GM10248 (cell line): ENCODE measurements around the gene RTP3.

ENCODE experiments used
- CTCF ChIA-PET: fragments of 300-600 bp; sonication (Branson Sonifier 250); formaldehyde crosslinking; extraction: SDS; loops from one replicate; lab custom pipeline; 2021; ENCODE audit warnings: antibody characterized with exemption; lab: Yijun Ruan, JAX
- POLR2A ChIA-PET: fragments of 350-650 bp; sonication (Branson Sonifier 250); formaldehyde crosslinking; extraction: SDS; loops from one replicate; lab custom pipeline; 2020; ENCODE audit warnings: antibody characterized with exemption; lab: Yijun Ruan, JAX
- DNase-seq: peaks from one replicate; pipeline ENCODE4 v3.0.0; 2012; ENCODE audit errors: extremely low spot score
- CTCF ChIP-seq: IDR thresholded peaks from 2 replicates; pipeline ENCODE4 v1.5.1; 2012; ENCODE audit warnings: mild to moderate bottlenecking, low read depth; ENCODE audit errors: extremely low read depth, missing control alignments, control extremely low read depth

RTP3 gene

GRCh38 chr3:46477756-46478155 lies 20.0 kb upstream of the RTP3 start:
- ChIA-PET POLR2A (no interaction called here), CTCF (no interaction called here)
- no peak for DNase-seq
- no peak for TF ChIP-seq CTCF

- ChIA-PET POLR2A (no interaction called here), CTCF (no interaction called here)
- no peak for DNase-seq
- no peak for TF ChIP-seq CTCF
Measured at GRCh38 chr3:46478341-46478740, 19.4 kb upstream of the RTP3 start.

- ChIA-PET CTCF (interaction anchor here (2.4 kb wide), 1 partner anchor 10 kb away, joined by 22 read pairs; no protein-coding TSS in a partner anchor), POLR2A (no interaction called here)
- no peak for DNase-seq
- TF ChIP-seq CTCF: no peak
Measured at GRCh38 chr3:46479021-46479420, 18.8 kb upstream of the RTP3 start.

- ChIA-PET POLR2A (no interaction called here), CTCF (interaction anchor here (0.9 to 2.4 kb wide), 3 partner anchors 9 to 79 kb away, joined by 3 to 22 read pairs (median 3); no protein-coding TSS in a partner anchor)
- no peak for TF ChIP-seq CTCF
- DNase-seq: no peak
Measured at GRCh38 chr3:46479696-46480095, 18.1 kb upstream of the RTP3 start.

GRCh38 chr3:46480491-46481195 lies 17.1 kb upstream of the RTP3 start:
- DNase-seq: no peak
- TF ChIP-seq CTCF: no peak
- CTCF ChIA-PET: interaction anchor here (0.9 to 2.4 kb wide), 7 partner anchors 8 to 149 kb away, joined by 3 to 22 read pairs (median 3); partner anchors contain the start of gene RTP3
- POLR2A ChIA-PET: no interaction called here

GRCh38 chr3:46481636-46482035 lies 16.1 kb upstream of the RTP3 start:
- POLR2A ChIA-PET: no interaction called here
- CTCF ChIA-PET: interaction anchor here (1.0 kb wide), 2 partner anchors 77 to 147 kb away, joined by 3 read pairs; no protein-coding TSS in a partner anchor
- no peak for TF ChIP-seq CTCF
- no peak for DNase-seq
